H4 (cell line): ENCODE measurements around the gene RABGAP1L. TPM values are rescaled to one million over a fixed set of nuclear protein-coding genes. Genes with fewer than 3 reads are reported as not detected.
"Not testable (repeated sequence)": the region's sequence is repeated elsewhere in the genome, so short reads cannot be mapped to it uniquely, and the experiment has no call there.

Source experiments
- DNase-seq: peaks from one replicate; pipeline ENCODE4 v3.0.0-alpha.2; 2015; ENCODE audit warnings: low spot score
- total RNA-seq: library from RNA; depleted of rRNA; stranded (reverse); fragments of >200 nt; shearing (Covaris generic); gene quantifications from 2 replicates; pipeline ENCODE4 v1.2.3, GENCODE V29; 2014

Gene RABGAP1L
- total RNA-seq, 1 experiment from 2014 or later: 12.7 TPM

- DNase-seq: no peak
Observed at GRCh38 chr1:174654560-174654959, 495.2 kb downstream of the RABGAP1L start.

- no peak for DNase-seq
Observed at GRCh38 chr1:174656409-174657059, 497.2 kb downstream of the RABGAP1L start.

DNA sequence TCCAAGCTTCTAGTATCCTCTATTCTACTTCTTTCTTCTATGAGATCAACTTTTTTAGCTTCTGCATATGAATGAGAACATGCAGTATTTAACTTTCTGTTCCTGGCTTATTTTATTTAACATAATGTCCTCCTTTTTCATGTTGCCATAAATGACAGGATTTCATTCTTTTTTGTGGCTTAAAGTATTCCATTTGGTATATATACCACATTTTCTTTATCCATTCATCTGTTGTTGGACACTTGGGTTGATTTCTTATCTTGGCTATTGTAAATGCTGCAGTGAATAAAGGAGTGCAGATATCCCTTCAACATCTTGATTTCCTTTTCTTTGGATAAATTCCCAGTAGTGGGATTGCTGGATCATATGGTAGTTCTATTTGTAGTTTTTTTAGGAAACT lies 498.1 kb downstream of the RABGAP1L start:
- no peak for DNase-seq

- DNase-seq: no peak
Observed at GRCh38 chr1:174657893-174658292, 498.6 kb downstream of the RABGAP1L start.

DNA sequence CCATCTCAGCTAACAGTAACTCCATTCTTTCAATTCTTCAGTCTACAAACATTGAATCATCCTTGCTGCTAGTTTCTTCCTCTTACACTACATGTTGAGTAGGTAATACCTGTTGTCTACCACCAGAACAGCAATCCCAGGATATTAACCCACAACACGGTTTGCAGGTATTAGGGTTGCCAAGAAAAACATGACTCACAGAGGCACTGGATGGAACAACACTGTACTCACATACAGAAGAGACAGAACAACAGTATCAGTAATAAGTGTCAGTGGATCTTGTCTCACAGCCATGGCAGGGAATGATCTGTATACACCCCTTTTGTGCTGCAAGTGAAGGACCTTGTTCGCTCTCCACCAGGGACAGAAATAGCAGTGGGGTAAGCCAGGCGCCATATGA lies 500.5 kb downstream of the RABGAP1L start:
- no peak for DNase-seq

DNA sequence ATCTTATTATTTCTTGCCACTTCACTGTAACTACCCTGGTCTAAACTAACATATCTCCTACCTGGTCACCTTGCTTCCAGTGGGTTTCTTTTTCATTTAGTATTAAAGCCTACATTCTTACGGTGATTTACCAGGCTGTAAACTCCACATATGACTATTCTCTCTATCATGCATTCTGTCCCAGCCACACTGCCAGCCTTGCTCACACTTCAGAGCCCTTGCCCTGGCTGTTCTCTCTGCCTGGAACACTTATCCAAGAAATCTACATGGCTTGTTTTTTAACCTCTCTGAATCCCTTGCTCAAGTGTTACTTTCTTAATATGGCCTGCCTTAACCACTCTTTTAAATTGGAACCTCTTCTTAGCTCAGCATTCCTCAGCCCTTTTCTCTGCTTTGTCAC lies 501.2 kb downstream of the RABGAP1L start:
- no peak for DNase-seq

GRCh38 chr1:174663358-174663757 lies 504.0 kb downstream of the RABGAP1L start:
- DNase-seq: no peak

GRCh38 chr1:174666248-174666647 lies 506.9 kb downstream of the RABGAP1L start:
- no peak for DNase-seq

- no peak for DNase-seq
Observed at GRCh38 chr1:174671826-174672225, 512.5 kb downstream of the RABGAP1L start.

DNA sequence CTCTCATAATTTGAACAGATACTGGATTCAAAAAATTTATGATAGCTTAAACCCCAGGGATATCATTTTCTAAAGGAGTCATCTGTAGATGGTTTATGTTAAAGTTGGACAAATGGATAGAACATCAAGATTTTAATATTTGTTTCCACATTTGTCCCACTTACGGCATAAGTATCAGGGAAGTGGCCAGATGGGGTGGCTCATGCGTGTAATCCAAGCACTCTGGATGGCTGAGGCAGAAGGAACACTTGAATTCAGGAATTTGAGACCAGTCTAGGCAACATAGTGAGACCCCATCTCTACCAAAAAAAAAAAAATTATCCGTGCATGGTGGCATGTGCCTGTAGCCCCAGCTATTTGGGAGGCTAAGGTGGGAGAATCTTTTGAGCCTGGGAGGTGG lies 517.5 kb downstream of the RABGAP1L start:
- no peak for DNase-seq

GRCh38 chr1:174678657-174679056 lies 519.3 kb downstream of the RABGAP1L start:
- no peak for DNase-seq

DNA sequence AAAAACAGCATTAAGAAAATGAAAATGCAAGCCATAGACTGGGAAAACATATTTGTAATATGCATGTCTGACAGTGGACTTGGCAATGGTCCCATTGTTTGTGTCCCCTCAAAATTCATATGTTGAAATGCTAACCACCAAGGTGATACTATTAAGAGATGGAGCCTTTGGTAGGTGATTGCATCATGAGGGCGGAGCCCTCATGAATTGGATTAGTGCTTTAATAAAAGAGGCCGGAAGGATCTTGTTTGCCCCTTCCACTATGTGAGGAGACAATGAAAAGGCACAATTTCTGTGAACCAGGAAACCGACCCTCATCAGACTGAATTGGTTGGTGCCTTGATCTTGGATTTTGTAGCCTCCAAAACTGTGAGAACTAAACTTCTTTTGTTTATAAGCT lies 520.8 kb downstream of the RABGAP1L start:
- DNase-seq: no peak

- no peak for DNase-seq
Observed at GRCh38 chr1:174682419-174683008, 523.2 kb downstream of the RABGAP1L start.

GRCh38 chr1:174686213-174686612 lies 526.9 kb downstream of the RABGAP1L start:
- no peak for DNase-seq

GRCh38 chr1:174689524-174689923 lies 530.2 kb downstream of the RABGAP1L start:
- no peak for DNase-seq

- DNase-seq: no peak
Observed at GRCh38 chr1:174690266-174690665, 530.9 kb downstream of the RABGAP1L start.

DNA sequence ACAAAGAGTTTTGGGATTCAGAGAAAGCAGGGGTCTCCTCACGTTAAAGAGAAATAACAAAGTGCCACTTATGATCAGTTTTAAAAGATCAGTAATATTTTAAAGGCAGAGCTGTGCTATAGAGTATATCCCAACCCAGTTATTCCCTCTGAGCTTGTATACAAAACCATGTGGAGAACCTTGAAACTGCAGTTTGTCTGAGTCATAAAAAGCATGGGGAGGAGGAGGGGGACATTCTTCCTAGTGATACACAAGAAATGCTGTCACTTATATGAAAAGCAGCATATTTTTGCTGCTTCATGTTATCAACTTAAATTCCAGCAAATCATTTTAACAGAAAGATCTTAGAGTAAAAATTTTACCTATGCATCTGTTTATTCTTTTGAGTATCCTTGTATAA lies 533.0 kb downstream of the RABGAP1L start:
- DNase-seq: no peak

DNA sequence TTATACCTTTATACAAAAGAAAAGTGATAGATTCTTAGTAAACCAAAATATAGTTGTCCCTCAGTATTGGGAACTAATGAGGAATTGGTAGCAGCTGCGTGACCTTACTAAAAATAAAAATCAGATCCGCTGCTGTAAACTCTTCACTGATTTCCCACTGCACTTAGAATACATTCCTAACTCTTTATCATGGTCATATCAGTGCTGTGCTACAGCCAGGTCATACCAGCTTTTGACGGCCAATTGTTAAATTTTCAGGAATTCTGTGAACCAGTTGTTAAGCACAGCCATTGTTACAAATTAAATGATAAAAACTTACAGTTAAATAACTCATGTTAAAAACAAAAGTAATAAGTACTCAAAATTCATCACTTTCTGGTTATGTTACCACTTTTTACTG lies 533.8 kb downstream of the RABGAP1L start:
- no peak for DNase-seq

DNA sequence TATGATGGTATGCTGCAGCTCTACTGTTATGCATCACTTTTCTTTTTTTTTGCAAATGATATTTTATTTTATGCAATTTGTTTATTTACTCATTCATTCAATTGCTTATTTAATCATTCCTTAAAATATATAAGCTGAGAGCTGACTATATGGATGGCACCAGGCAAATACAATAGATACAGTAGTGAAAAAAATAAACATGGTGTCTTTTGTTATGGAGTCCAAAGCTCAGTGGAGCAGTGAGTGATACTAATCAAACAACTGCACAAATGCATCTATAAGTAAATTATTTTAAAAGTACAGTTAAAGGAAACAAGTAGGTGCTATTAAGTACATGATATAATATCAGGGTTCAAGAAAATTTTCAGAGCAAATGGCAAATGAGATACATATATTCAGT lies 534.2 kb downstream of the RABGAP1L start:
- not testable (repeated sequence) for DNase-seq

DNA sequence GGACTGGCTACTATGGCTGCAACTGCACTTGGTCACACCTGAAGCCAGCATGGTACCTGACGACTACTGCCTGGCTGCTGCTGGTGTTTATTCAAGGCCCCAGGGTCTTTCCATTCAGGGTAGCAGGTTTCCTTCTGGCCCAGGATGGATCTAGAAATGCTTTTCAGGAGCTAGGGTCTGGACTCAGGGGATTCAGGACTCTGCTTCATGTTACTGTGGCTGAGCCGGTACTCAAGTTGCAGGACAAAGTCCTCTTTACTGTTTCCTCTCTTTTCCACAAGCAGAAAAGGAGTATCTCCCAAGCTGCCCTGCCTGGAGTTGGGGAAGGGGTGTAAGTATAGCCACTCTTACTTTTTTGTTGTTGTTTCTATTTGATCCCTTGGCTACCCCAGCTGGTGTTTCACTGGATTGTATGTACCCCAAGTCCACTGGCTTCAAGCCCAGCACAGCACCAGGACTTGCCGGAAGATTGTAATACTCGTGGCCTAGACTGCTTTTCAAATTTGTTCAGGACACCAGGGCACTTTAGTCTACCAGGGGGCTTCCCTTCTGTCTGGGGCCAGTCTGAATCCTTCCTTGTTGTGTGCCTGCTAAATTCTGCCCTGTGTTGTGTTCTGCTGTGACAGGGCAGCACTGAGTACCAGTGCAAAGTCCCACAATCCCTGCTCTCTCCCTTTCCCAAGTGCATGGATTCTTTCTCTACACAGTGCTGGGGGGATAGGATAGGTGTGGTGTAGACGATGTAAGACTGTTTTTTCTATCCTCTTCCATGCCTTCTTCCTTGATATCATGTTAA lies 536.9 kb downstream of the RABGAP1L start:
- no peak for DNase-seq

DNA sequence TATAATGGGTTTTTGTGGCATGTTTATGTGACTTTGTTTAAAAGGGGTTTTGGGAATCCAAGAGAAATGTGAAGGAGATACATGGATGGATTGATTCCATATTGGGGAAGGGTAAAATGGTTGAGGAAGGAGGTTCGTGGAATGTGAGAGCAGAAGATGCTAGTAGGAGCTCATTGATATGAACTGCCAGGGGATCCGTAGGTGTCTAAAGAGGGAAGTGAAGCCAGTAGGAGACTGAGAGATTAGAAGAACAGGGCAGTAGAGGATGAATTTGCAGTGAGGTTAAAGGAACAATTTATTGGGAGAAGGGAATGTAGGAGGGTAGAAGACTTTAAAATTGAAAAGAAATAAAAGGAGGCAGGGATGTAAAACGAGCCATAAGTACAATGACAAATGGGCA lies 541.0 kb downstream of the RABGAP1L start:
- DNase-seq: no peak

GRCh38 chr1:174700775-174701174 lies 541.5 kb downstream of the RABGAP1L start:
- DNase-seq: no peak

DNA sequence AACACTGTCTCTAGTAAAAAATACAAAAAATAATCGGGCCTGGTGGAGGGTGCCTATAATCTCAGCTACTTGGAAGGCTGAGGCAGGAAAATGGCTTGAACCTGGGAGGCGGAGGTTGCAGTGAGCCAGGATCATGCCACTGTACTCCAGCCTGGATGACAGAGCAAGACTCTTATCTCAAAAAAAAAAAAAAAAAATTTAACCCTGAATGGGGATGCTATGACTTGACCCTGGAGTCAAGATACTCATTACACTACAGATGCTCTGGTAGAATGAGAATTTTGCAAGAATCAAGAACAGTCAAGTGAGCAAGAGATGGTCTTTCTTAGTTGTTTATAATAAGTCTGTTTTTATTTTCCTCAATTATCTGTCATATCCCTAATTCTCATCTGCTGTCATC lies 542.2 kb downstream of the RABGAP1L start:
- DNase-seq: no peak
